MV-4-11 (cell line): ENCODE results near the gene SPN.
"Not testable (repeated sequence)": the region's sequence is repeated elsewhere in the genome, so short reads cannot be mapped to it uniquely, and the experiment has no call there.

Source experiments
- DNase-seq: peaks from one replicate; lab custom pipeline; 2025; lab: John Stamatoyannopoulos, UW

The SPN gene

DNA sequence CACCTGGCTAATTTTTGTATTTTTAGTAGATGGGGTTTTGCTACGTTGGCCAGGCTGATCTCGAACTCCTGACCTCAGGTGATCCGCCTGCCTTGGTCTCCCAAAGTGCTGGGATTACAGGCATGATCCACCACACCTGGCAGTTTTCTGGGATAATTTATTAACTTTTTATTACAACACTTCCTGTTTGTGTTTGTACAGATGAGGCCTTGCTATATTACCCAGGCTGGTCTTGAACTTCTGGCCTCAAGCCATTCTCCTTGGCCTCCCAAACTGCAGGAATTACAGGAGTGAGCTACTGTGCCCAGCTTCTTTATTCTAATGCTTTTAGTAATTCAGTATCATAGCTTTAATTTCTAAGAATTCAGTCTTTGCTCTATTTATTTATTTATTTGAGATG is 16.1 kb upstream of the SPN start:
- DNase-seq: no peak

DNA sequence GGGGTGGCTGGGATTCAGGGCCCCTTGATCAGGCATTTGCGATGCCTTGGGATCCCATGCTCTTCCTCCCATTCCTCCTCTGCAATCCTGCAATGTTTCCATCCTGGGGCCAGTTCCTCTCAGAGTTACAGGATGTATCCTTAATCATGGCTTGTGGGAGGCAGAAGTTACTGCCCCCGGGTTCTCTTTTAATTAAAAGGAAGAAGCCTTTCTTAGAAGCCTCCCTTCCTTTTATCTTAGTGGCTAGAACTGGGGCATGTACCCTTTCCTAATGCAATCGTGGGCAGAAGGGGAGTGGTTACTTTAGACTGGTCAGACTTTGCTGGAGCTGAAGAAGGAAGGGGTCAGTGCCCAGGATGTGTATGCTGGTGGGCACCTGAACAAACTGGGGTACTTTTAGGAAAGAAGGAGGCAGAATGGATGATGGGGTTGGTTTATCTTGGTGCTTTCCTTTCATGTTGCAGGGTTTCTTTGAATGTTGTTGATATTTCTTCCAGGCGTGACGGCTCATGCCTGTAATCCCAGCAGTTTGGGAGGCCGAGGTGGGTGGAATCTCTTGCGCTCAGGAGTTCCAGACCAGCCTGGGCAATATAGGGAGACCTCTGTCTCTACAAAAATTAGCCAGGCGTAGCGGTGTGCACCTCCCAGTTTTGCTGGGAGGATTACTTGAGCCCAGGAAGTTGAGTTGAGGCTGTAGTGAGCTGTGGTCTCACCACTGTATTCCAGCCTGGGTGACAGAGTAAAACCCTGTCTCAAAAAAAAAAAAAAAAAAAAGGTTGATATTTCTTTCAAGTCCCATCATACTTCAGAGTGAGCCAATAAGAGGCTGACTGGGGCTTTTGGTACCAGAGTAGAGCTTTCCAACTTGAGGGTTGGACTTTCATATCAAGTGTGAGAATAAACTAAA is 13.2 kb upstream of the SPN start:
- DNase-seq: peak; percentile 79

DNA sequence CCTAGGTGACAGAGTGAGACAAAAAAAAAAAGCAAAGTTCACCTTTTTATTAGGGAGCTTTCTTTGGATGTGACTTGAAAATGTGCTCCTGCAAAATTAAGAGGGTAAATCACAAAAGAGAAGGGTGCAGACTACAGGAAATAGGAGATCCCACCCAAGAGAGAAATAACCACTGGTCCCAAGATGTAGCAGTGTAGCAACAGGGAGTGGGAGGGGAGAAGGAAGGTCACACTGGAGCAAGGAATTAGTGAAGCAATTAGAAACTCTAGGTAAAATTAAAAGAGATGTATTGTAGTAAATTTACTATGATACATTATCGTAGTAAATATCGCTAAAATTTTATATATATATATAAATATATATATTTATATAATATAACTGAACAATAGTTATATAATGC is 12.3 kb upstream of the SPN start:
- DNase-seq: no peak

DNA sequence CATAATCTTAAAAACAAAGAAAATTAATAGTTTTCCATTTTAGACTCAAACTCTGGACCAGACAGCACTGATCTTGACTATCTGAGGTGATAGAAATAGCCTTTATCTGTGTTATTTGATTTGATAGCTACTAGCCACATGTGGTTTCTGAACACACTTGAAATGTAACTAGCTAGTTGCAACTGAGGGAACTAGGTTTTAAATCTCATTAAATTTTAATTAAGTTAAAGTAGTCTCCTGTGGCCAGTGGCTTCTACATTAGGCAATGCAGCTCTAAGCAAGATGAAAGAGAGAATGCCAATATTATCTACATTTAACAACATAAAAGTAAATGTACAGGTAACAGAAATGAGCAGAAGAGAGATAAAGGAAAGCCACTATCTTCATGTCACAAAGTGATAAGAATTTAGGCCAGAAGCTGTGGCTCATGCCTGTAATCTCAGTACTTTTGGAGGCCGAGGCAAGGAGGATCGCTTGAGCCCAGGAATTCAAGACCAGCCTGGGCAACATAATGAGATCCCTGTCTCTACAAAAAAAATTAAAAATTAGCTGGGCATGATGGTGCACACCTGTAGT is 11.2 kb upstream of the SPN start:
- DNase-seq: no peak

DNA sequence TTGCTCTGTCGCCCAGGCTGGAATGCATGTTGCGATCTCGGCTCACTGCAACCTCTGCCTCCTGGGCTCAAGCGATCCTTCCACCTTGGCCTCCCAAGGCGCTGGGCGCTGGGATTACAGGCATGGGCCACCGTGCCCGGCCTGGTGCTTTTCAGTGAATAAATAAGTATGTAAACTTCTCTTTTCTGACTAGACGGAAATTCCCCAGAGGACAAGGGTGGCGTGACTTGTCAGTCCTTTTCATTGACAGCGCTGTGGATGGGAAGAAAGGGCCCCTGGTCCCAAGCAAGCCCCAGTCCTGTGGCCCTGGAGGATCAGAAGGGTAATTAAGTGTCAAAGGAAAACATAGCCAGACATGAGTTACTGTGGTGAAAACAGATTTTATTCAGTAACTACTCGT is 9.6 kb upstream of the SPN start:
- peak; percentile 53 for DNase-seq

DNA sequence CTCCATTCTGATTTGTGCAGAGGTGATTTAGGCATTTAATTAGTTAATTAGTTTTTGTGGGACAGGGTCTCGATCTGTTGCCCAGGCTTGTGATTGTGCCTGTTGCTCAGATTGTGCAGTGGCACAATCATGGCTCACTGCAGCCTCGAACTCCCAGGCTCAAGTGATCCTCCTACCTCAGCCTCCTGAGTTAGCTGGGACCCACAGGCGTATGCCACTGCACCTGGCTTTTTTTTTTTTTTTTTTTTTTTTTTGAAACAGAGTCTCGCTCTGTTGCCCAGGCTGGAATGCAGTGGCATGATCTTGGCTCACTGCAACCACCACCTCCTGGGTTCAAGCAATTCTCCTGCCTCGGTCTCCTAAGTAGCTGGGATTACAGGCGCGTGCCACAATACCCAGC is 9.2 kb upstream of the SPN start:
- DNase-seq: not testable (repeated sequence)

GRCh38 chr16:29656688-29657523 is 6.1 kb upstream of the SPN start:
- DNase-seq: no peak

DNA sequence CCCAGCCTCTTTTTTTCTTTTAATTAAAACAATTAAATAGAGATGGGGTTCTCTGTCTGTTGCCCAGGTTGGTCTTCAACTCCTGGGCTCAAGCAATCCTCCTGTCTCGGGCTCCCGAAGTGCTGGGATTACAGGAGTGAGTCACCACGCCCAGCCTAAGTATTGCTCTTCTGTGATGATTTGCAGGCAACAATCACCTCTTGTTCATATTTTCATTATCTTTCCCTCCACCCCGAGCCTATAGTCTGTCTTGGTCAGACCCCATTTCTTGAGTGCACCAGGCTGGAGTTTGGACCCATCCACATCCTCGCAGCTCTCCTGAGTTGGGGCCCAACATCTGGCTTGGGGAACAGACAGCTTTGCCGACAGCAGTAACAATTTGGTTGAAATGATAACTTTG is 4.3 kb upstream of the SPN start:
- no peak for DNase-seq

GRCh38 chr16:29662000-29662728 is 883 bp upstream of the SPN start:
- peak; percentile 42 for DNase-seq

- DNase-seq: peak; percentile 84
These were observed 375 bp upstream of the SPN start for GRCh38 chr16:29662729-29663015.

DNA sequence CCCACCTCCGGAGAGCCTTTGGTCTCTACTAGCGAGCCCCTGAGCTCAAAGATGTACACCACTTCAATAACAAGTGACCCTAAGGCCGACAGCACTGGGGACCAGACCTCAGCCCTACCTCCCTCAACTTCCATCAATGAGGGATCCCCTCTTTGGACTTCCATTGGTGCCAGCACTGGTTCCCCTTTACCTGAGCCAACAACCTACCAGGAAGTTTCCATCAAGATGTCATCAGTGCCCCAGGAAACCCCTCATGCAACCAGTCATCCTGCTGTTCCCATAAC is 702 bp downstream of the SPN start:
- no peak for DNase-seq

GRCh38 chr16:29664091-29664921 is 1.3 kb downstream of the SPN start:
- DNase-seq: no peak

GRCh38 chr16:29665294-29666077 is 2.4 kb downstream of the SPN start:
- peak; percentile 33 for DNase-seq

DNA sequence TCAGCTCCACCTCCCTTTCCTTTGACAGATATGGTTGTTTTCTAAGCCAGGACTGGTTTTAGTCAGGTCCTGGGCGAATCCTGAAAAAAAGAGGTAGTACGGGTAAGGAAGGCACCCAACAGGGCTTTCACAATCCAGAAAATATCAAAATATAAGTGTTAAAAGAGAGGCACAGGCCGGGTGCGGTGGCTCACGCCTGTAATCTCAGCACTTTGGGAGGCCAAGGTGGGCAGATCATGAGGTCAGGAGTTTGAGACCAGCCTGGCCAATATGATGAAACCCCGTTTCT is 4.2 kb downstream of the SPN start:
- DNase-seq: not testable (repeated sequence)

DNA sequence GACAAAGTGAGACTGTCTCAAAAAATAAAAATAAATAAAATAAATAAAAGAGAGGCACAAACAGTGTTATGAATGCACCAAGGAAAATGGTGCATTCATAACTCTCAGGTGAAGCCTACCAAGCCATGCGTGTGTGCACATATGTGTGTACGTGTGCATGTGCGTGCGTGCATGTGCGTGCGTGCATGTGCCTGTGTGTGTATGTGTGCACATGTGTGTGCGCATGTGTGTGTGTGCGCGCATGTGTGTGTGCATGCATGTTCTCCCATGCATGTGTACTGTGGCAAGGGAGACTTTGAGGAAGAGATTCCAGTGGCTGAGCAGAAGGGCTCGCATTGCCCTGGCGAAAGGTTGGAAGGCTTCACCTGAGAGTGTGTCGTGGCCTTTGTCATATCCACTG is 4.7 kb downstream of the SPN start:
- no peak for DNase-seq

GRCh38 chr16:29668267-29668666 is 5.2 kb downstream of the SPN start:
- no peak for DNase-seq

- no peak for DNase-seq
These were observed 10.5 kb downstream of the SPN start for GRCh38 chr16:29673501-29673900.

- DNase-seq: peak; percentile 84
These were observed 11.1 kb downstream of the SPN start for GRCh38 chr16:29674188-29674587.

GRCh38 chr16:29675811-29676643 is 13.0 kb downstream of the SPN start:
- peak; percentile 73 for DNase-seq
